Keratinocyte (primary cell): ENCODE measurements around the gene S100PBP.

Source experiments
- CTCF ChIP-seq, 3 experiments: IDR thresholded peaks in 1 of 3; conservative IDR thresholded peaks in 1 of 3; optimal IDR thresholded peaks in 1 of 3; 2 replicates in 2 of 3; 3 replicates in 1 of 3; pipeline versions ENCODE3 to v1.5.1; 2011; ENCODE audit warnings: low read length in 3 of 3, mild to moderate bottlenecking in 3 of 3, moderate library complexity in 2 of 3, control low read depth in 1 of 3, inconsistent platforms in 1 of 3; ENCODE audit not compliant: insufficient read depth in 2 of 3; ENCODE audit errors: extremely low read depth in 1 of 3
- EZH2 ChIP-seq: IDR thresholded peaks from one replicate; pipeline ENCODE4 v1.6.1; 2012; ENCODE audit warnings: inconsistent platforms, mild to moderate bottlenecking, low read length, moderate library complexity

- TF ChIP-seq CTCF (optimal IDR thresholded peaks at IDR 0.05 in 1 of 3, IDR thresholded peaks at IDR 0.05 in 1 of 3, conservative IDR thresholded peaks at IDR 0.05 in 1 of 3; ENCODE audit: extremely low read depth in 1 of 3, insufficient read depth in 2 of 3, low read length in 3 of 3) (no peak), EZH2 (no peak)
These were observed 47.8 kb upstream of the S100PBP start for GRCh38 chr1:32769524-32770220.
